Endodermal cell (in vitro differentiated cells): ENCODE measurements around the gene DCBLD2. TPM values are rescaled to one million over a fixed set of nuclear protein-coding genes. Genes with fewer than 3 reads are reported as not detected.

Experiments
- DNase-seq: peaks from one replicate; pipeline ENCODE4 v3.0.0-alpha.2; 2017
- H3K27ac ChIP-seq: 2 replicates; pipeline ENCODE4 v1.5.1; 2013; ENCODE audit warnings: mild to moderate bottlenecking, low read depth, low read length, moderate library complexity
- H3K27me3 ChIP-seq: 2 replicates; pipeline ENCODE4 v1.6.1; 2013; ENCODE audit warnings: mild to moderate bottlenecking, low read length, moderate library complexity; ENCODE audit not compliant: insufficient read depth, control insufficient read depth, poor library complexity, severe bottlenecking
- H3K36me3 ChIP-seq: 2 replicates; pipeline ENCODE4 v1.7.0; 2013; ENCODE audit warnings: mild to moderate bottlenecking, low read length, moderate library complexity; ENCODE audit not compliant: control insufficient read depth, insufficient read depth
- H3K4me1 ChIP-seq: one replicate; pipeline ENCODE4 v1.7.0; 2013; ENCODE audit warnings: low read length; ENCODE audit not compliant: control insufficient read depth, insufficient read depth
- H3K4me3 ChIP-seq: 2 replicates; pipeline ENCODE4 v1.5.1; 2013; ENCODE audit warnings: mild to moderate bottlenecking, low read length, moderate library complexity
- H3K9ac ChIP-seq: 2 replicates; pipeline ENCODE4 v1.6.1; 2013; ENCODE audit warnings: mild to moderate bottlenecking, low read length, moderate library complexity; ENCODE audit not compliant: poor library complexity, severe bottlenecking; ENCODE audit errors: extremely low read depth
- H3K9me3 ChIP-seq: 2 replicates; pipeline ENCODE4 v1.6.1; 2013; ENCODE audit warnings: mild to moderate bottlenecking, low read length, moderate library complexity; ENCODE audit not compliant: control insufficient read depth
- H3K27ac Mint-ChIP-seq: 2 replicates; pipeline ENCODE4 v1.8.0; 2020; ENCODE audit warnings: mixed read lengths
- H3K27me3 Mint-ChIP-seq: 2 replicates; pipeline ENCODE4 v1.8.0; 2021; ENCODE audit warnings: mild to moderate bottlenecking, mixed read lengths; ENCODE audit not compliant: insufficient read depth
- H3K36me3 Mint-ChIP-seq: 2 replicates; pipeline ENCODE4 v1.8.0; 2020; ENCODE audit warnings: low read depth, mixed read lengths
- H3K4me1 Mint-ChIP-seq: 2 replicates; pipeline ENCODE4 v1.8.0; 2020; ENCODE audit warnings: mixed read lengths
- H3K4me3 Mint-ChIP-seq: 2 replicates; pipeline ENCODE4 v1.8.0; 2020; ENCODE audit warnings: mild to moderate bottlenecking, moderate library complexity, mixed read lengths
- H3K9me3 Mint-ChIP-seq: 2 replicates; pipeline ENCODE4 v1.8.0; 2020; ENCODE audit warnings: mild to moderate bottlenecking, mixed read lengths
- WGBS, 2 experiments: methylation state at CpG; one replicate each; pipeline versions ENCODE4 v1.1.5 to v1.1.7; 2013; ENCODE audit warnings: missing lambda C conversion rate in 2 of 2, mixed read lengths in 1 of 2; ENCODE audit not compliant: insufficient coverage in 1 of 2, insufficient read length in 1 of 2; 5-methylcytosine and 5-hydroxymethylcytosine counted together
- total RNA-seq, 2 donors: library from RNA; stranded (reverse); fragmentation: NEBNext Ultra II Directional in 1 of 2; extraction: Animal tissue kit (Norgen Biotek cat#: 25700) in 1 of 2; gene quantifications; 2 replicates in 1 of 2; 3 replicates in 1 of 2; pipeline ENCODE4 v1.2.1, GENCODE V29; 2021
- TF ChIP-seq, protein P1 (sequence below): fragments of 200-600 bp; sonication (generic); conservative IDR thresholded peaks from 2 replicates; pipeline ENCODE4 v1.5.0; 2021; ENCODE audit warnings: antibody characterized with exemption, mild to moderate bottlenecking

The DCBLD2 gene
- total RNA-seq, 2 donors from 2014 or later, result 70.7 to 80.9 TPM

DNA sequence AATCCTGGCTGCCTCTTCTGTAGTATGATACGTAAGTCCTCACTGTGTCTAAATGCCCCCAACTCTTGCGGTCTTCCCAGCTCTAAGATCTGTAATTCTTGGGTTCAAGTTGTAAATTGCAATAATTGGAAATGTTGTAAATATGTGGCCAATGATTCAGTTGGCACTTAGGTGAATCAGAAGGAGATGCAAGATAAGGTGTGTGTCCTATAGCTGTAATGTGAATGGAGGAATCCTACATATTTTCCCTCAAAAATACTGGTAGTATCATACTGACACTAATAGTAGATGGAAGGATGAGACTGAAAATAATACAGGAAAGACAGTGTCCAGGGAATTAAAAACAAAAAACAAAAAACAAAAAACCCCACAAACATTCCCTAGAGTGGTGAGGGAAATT is 141.9 kb downstream of the DCBLD2 start:
- Mint-ChIP-seq H3K9me3 (no peaks in the 10 kb centered on the region), H3K4me1 (peaks cover 16% of the 10 kb centered on the region), H3K4me3 (no peak overlapping the region), H3K27me3 (peaks cover 94% of the 10 kb centered on the region), H3K27ac (no peak overlapping the region), H3K36me3 (no peaks in the 10 kb centered on the region)
- no peak for DNase-seq
- WGBS, 2 experiments, result 99 to 100% methylated on average over 2 of the region's 2 CpGs
- Histone ChIP-seq H3K27me3 (peaks cover 98% of the 10 kb centered on the region), H3K27ac (no peak overlapping the region), H3K4me3 (no peak overlapping the region), H3K36me3 (no peaks in the 10 kb centered on the region), H3K4me1 (no peaks in the 10 kb centered on the region), H3K9ac (no peak overlapping the region), H3K9me3 (no peaks in the 10 kb centered on the region)
- TF ChIP-seq, protein P1, sequence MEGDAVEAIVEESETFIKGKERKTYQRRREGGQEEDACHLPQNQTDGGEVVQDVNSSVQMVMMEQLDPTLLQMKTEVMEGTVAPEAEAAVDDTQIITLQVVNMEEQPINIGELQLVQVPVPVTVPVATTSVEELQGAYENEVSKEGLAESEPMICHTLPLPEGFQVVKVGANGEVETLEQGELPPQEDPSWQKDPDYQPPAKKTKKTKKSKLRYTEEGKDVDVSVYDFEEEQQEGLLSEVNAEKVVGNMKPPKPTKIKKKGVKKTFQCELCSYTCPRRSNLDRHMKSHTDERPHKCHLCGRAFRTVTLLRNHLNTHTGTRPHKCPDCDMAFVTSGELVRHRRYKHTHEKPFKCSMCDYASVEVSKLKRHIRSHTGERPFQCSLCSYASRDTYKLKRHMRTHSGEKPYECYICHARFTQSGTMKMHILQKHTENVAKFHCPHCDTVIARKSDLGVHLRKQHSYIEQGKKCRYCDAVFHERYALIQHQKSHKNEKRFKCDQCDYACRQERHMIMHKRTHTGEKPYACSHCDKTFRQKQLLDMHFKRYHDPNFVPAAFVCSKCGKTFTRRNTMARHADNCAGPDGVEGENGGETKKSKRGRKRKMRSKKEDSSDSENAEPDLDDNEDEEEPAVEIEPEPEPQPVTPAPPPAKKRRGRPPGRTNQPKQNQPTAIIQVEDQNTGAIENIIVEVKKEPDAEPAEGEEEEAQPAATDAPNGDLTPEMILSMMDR, result no peak

DNA sequence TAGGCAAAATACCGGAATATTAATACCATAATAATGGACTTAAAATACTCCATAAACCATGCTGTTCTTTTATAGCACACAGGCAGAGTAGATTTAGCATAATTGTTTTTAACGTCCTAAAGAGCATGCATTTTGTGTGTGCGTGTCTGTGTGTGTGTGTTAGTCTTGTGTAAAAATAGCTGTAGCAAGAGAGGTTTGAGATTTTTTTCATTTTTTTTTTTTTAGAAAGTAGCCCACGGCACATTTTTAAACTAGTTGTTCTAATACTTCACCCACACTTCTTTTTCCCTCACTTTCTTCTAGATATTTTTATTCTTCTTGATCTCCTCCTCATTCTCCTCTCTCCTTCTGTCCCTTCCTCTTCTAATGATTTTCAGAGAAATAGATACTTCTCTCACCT is 145.9 kb downstream of the DCBLD2 start:
- no peaks in the 10 kb centered on the region for H3K36me3 Mint-ChIP-seq
- Histone ChIP-seq H3K9me3 (no peaks in the 10 kb centered on the region), H3K4me3 (no peak overlapping the region), H3K9ac (no peak overlapping the region), H3K27me3 (peaks cover 89% of the 10 kb centered on the region), H3K27ac (no peak overlapping the region), H3K36me3 (no peaks in the 10 kb centered on the region), H3K4me1 (no peaks in the 10 kb centered on the region)
- H3K27me3 Mint-ChIP-seq, result peaks cover 84% of the 10 kb centered on the region
- 95 to 100% methylated on average over 1 to 4 of the region's 4 CpGs for WGBS, 2 experiments
- H3K27ac Mint-ChIP-seq, result no peak overlapping the region
- DNase-seq, result no peak
- no peaks in the 10 kb centered on the region for H3K9me3 Mint-ChIP-seq
- no peak overlapping the region for H3K4me3 Mint-ChIP-seq
- TF ChIP-seq, protein P1, result no peak
- peaks cover 8% of the 10 kb centered on the region for H3K4me1 Mint-ChIP-seq

DNA sequence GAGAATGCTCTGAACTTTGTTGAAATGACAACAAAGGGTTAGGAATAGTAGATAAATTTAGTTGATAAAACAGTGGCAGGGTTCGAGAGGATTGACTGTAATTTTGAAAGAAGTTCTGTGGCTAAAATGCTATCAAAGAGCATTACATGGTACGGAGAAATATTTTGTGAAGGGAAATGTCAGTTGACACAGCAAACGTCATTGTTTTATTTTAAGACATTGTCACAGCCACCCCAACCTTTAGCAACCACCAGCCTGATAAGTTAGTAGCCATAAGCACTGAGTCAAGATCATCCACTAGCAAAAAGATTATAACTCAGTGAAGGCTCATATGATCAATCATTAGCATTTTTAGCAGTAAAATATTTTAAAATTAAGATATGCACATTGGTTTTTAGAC is 147.0 kb downstream of the DCBLD2 start:
- 90 to 94% methylated on average over 1 to 3 of the region's 3 CpGs for WGBS, 2 experiments
- Mint-ChIP-seq H3K4me3 (no peak overlapping the region), H3K9me3 (no peaks in the 10 kb centered on the region), H3K27ac (no peak overlapping the region), H3K27me3 (peaks cover 84% of the 10 kb centered on the region), H3K4me1 (peaks cover 8% of the 10 kb centered on the region), H3K36me3 (no peaks in the 10 kb centered on the region)
- TF ChIP-seq, protein P1, result no peak
- Histone ChIP-seq H3K4me3 (no peak overlapping the region), H3K4me1 (no peaks in the 10 kb centered on the region), H3K27me3 (peaks cover 89% of the 10 kb centered on the region), H3K9me3 (no peaks in the 10 kb centered on the region), H3K36me3 (no peaks in the 10 kb centered on the region), H3K9ac (no peak overlapping the region), H3K27ac (no peak overlapping the region)
- no peak for DNase-seq
